HG03457 (cell line): ENCODE results near the gene FLAD1.

Source experiments
- ATAC-seq: cut with Tn5 transposase; IDR thresholded peaks from one replicate; pipeline ENCODE4 v1.9.1; 2021; ENCODE audit warnings: moderate number of reproducible peaks; ENCODE audit not compliant: unreplicated experiment

FLAD1 gene

GRCh38 chr1:155014709-155015508, 31.8 kb downstream of the FLAD1 start:
- ATAC-seq, result no peak

GRCh38 chr1:155015527-155016230, 32.5 kb downstream of the FLAD1 start:
- no peak for ATAC-seq

GRCh38 chr1:155016231-155016831, 33.2 kb downstream of the FLAD1 start:
- ATAC-seq, result no peak

DNA sequence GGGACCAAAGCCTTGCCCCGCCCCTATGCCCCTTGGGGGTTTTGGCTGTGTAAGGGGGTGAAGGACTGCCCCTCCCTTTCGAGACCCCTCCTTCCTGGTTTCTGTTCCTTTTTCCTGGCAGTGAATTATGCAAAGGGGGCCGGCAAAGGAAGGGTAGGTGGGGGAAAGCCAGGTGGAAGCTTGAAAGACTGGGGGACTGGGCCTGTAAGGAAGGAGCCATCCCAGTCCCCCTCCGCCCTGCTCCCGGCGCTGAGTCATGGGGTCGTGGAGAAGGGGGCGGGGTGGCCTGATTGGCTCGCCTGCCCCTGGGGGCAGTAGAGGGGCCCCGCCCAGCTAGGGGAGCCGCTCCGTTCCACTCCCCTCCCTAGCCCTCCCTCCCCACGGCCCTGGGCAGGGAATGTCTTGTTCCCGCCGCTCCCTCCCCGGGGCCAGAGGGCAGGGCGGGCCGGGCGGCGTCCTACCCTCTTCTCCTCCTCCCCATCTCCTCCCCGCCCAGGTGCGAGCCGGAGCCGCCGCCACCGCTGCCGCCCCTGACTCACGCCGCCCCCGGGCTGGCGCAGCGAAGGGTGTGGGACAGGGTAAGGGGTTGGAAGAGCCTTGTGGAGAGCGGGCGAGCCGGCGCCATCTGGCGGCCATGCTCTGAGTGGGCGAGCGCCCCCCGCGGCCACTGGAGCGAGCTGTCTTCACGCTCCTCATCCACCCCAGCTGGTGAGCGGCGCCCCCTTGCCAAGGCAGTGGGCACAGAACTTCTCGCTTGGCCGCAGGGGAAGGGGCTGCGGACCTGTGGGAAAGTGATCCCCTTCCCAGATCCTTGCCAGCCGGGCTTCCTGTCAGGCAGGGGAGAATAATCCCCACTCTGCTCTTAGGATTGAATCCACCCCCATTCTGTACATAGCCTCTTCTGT, 34.1 kb downstream of the FLAD1 start:
- ATAC-seq, result no peak

GRCh38 chr1:155017946-155018316, 34.8 kb downstream of the FLAD1 start:
- no peak for ATAC-seq

DNA sequence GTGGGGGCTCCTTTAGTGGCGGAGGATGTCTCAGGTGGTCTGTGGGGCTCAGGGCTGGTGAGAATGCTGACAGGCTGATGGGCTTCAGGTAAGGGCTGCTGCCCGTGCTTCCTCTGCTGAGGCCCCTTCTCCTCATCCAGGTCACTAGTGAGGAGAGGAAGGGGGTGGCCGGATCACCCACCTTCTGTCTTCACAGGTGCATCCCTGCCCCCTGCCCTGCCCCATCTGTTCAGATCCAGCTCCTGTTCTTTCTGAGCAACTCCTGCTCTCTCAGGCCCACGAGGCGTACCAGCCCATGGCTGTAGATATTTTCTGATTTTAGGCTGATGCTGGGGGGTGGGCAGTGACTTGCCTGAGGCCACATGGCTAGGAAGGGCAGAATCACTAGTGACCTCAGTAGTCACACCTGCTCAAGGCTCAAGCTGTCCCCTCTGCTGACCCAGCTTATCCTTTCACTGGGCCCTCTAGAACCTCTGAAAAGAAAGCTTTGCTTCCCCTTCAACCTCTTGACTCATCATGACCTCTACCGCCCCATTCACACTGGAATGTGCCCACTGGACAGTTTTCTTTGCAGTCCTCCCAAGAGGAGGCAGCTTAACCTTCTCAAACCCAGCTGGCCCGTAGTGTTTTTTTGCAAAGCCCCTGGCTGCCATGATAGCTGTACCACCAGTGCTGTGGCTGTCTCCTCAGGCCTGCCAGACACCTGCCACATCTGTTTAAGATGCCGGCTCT, 35.6 kb downstream of the FLAD1 start:
- no peak for ATAC-seq

DNA sequence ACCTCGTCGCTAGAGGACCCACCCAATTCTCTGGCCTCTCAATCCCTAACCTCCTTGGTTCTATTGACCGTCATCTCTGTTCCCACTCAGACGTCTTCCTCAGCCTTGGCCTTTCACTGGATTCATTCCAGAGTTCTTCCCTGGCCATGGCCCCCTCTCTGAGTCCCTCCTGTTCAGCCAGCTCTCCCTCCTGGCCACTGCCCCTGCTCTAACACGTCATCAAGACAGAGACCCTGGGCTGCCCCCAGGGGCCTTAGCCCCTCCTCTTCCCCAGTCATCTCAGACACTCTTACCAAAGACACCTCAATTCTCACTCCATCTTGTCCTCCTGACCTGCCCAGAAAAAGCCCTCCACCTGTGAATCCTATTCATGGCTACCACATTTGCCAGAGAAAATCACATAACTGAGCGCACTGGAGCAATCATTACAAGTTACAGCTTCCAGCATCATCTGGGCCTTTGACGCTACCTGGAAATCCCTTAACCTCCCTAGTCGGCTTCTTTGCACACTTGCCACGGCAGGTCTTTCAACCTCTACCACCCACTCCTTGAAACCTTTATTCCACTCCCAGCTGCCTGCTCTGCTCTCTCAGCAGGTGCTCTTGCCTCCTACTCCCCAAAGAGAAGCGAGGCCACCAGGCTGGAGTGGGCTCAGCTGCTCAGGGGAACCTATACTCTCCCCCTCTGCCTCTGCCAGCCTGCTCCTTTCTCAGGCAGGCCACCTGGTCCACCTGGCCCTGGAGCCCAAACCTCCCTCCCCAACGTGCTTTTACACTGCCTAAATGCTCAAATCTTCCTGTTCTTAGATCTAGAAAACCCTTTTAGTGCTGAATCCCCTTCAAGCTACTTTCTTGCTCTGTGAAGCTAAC, 36.5 kb downstream of the FLAD1 start:
- no peak for ATAC-seq

GRCh38 chr1:155022136-155022926, 39.2 kb downstream of the FLAD1 start:
- ATAC-seq, result no peak

GRCh38 chr1:155022927-155023236, 39.7 kb downstream of the FLAD1 start:
- no peak for ATAC-seq

GRCh38 chr1:155023627-155024026, 40.5 kb downstream of the FLAD1 start:
- ATAC-seq, result no peak

GRCh38 chr1:155024315-155024714, 41.2 kb downstream of the FLAD1 start:
- no peak for ATAC-seq

GRCh38 chr1:155026154-155026553, 43.0 kb downstream of the FLAD1 start:
- ATAC-seq, result no peak

DNA sequence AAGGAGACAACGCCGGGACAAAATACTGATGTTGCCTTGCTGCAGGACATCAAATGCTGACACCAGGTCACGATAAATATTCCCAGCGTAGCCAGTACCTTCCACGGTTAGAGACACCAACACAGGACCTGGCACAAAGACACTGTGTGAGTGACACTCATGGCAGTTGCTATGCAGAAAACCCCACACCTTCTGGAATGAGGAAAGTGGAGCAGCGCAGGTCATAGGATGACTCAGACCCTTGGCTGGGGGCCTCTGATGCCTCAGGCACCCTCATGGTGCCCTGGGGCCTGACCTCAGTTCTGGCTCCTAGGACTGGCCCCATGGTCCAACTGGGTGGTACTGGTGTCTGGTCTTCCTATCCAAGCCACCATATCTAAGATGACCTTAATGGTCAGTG, 43.4 kb downstream of the FLAD1 start:
- no peak for ATAC-seq

GRCh38 chr1:155029513-155030242, 46.5 kb downstream of the FLAD1 start:
- ATAC-seq, result no peak

DNA sequence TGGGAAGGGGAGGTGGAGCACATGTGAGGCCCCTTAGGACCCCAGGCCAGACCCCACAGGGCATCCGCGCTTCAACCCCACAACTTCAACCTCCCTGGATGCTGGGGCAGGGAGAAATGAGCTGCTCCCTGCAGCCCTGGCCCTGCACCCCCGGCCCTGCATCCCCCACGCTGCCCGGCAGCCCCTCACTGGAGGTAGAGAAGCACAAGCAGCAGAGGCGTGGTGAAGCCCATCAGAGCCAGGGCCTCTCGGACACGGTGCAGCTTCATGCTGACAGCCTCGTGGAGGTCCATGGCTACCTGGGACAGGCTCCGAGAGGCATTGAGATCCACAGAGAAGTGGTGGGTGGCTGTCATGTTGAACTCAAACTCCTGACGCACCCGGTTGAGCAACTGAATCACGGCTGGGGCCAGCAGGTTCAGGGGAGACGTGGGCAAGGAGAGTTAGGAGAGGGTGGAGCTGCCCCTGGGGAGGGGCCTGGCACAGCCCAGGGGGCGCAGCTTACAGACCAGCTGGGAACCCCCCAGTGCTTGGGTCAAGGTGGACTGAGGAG, 47.2 kb downstream of the FLAD1 start:
- no peak for ATAC-seq

GRCh38 chr1:155030899-155031298, 47.8 kb downstream of the FLAD1 start:
- ATAC-seq, result no peak

DNA sequence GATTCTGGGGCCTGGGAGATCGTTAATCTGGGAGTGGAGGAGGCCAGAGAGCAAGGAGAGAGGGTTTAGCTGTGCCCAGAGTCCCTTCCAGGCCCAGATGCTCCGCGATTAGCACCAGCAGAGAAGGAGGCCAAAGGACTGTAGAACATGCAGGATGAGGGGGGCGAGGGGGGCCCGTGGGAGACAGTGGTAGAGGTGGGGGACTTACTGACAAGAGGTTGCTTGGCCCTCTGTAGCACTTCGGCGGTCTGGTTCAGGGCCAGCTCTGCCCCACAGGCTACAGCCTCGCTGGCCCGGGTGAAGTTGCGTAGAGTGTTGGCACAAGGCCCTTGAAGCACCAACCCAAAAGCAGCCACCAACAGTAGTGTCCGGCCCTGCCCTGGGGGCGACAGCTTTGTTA, 49.7 kb downstream of the FLAD1 start:
- no peak for ATAC-seq

GRCh38 chr1:155033524-155033923, 50.4 kb downstream of the FLAD1 start, which contains the start of the genes DCST1 and DCST2:
Gene DCST1 (plus strand): TSS chr1:155033824. CDS start chr1:155034037, 213 bp downstream.
Gene DCST2 (minus strand): TSS chr1:155033781. CDS start chr1:155033701, 80 bp downstream.
- no peak for ATAC-seq
